ENCODE measurements around the gene LRRC9.
"Not testable (repeated sequence)": the region's sequence is repeated elsewhere in the genome, so short reads cannot be mapped to it uniquely, and the experiment has no call there.

The LRRC9 gene

DNA sequence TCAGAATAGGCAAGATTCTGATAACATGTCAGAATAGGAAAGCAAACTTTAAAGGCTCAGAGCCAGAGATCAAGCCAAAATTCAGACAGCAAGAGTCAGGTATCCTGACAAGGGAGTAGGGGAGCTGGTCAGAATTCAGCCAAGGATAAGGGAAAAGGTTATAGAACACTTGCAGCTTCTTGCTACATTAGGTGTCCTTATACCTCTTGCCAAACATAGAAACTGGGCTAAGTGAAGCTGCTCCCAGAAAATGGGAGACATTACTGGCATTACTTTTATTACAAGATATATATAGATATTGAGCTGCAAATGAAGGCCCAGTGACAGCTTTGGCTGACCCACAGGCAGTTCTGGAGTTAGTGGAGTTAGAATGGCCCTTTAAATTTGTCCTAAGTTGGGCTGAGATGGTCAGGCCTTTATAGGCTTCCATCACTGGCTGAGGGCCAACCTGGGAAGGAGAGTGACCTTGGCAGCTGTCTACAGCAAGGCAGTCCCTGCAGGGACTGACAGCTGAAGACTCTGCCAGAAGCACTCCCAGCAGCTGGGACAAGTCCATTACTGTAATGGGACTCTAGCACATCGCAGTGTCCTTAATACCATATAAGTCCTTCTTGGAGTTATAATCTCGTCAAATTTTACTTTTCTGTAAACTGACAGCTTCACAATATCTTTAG lies 83.0 kb downstream of the LRRC9 start:
- TF ChIP-seq, protein P1, sequence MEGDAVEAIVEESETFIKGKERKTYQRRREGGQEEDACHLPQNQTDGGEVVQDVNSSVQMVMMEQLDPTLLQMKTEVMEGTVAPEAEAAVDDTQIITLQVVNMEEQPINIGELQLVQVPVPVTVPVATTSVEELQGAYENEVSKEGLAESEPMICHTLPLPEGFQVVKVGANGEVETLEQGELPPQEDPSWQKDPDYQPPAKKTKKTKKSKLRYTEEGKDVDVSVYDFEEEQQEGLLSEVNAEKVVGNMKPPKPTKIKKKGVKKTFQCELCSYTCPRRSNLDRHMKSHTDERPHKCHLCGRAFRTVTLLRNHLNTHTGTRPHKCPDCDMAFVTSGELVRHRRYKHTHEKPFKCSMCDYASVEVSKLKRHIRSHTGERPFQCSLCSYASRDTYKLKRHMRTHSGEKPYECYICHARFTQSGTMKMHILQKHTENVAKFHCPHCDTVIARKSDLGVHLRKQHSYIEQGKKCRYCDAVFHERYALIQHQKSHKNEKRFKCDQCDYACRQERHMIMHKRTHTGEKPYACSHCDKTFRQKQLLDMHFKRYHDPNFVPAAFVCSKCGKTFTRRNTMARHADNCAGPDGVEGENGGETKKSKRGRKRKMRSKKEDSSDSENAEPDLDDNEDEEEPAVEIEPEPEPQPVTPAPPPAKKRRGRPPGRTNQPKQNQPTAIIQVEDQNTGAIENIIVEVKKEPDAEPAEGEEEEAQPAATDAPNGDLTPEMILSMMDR (IDR thresholded peaks at IDR 0.05), result no peak
- H3K36me3 ChIP-seq, result no peaks in the 10 kb centered on the region

DNA sequence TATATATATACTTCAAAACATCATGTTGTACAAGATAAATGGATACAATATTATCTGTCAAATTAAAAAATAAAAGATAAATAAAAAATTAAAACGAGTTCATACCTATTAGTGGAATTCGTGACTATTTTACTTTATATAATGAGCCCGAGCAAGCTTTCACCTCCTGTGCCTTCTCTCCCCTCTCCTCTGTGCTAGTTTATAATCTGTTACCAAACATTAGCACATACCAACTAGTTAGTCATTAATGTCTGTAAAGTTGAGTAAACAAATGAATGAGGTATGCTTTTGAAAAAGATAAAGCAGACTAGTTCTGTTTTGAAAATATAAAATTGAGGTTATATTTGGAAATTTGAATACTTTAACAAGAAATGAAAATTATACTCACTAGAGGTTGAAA lies 84.0 kb downstream of the LRRC9 start:
- Histone ChIP-seq H3K9me3 (no peaks in the 10 kb centered on the region), H3K36me3 (no peaks in the 10 kb centered on the region), H3K4me3 (ENCODE audit: low read depth in 1 of 2, low read length in 1 of 2) (no peak overlapping the region), H3K27me3 (no peaks in the 10 kb centered on the region), H3K4me1 (ENCODE audit: control insufficient read depth in 1 of 2, insufficient read depth in 1 of 2, low read depth in 1 of 2, low read length in 1 of 2) (no peaks in the 10 kb centered on the region), H3K27ac (no peak overlapping the region)
- TF ChIP-seq, protein P1 (IDR thresholded peaks at IDR 0.05), result no peak

More for the DNA sequence above, 83.0 kb downstream of the LRRC9 start:
- Histone ChIP-seq H3K27ac (no peak overlapping the region), H3K4me3 (ENCODE audit: low read depth in 1 of 2, low read length in 1 of 2) (no peak overlapping the region), H3K27me3 (no peaks in the 10 kb centered on the region), H3K9me3 (no peaks in the 10 kb centered on the region), H3K4me1 (ENCODE audit: control insufficient read depth in 1 of 2, insufficient read depth in 1 of 2, low read depth in 1 of 2, low read length in 1 of 2) (no peaks in the 10 kb centered on the region)

DNA sequence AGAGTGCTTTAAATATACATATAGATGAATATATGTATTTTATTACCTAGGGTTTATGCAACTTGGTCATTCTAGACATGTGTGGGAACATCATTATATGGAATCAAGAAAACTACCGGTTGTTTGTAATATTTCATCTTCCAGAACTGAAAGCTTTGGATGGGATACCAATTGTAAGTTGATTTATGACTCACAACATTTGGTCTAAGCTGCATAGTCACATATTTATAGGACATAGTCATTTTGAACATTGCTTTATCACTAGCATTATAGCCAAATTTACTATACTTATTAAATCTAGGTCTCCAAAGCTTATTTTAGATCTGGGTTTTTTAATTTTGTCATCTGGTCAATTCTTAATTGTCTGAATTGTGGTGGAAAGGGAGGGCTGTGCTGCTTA lies 88.1 kb downstream of the LRRC9 start:
- Histone ChIP-seq H3K27ac (no peak overlapping the region), H3K27me3 (no peaks in the 10 kb centered on the region), H3K4me1 (ENCODE audit: control insufficient read depth in 1 of 2, insufficient read depth in 1 of 2, low read depth in 1 of 2, low read length in 1 of 2) (no peaks in the 10 kb centered on the region), H3K4me3 (ENCODE audit: low read depth in 1 of 2, low read length in 1 of 2) (no peak overlapping the region), H3K9me3 (no peaks in the 10 kb centered on the region), H3K36me3 (no peaks in the 10 kb centered on the region)
- TF ChIP-seq, protein P1 (IDR thresholded peaks at IDR 0.05), result no peak

GRCh38 chr14:60010263-60010662 lies 90.3 kb downstream of the LRRC9 start:
- not testable (repeated sequence) for H3K4me3 ChIP-seq (ENCODE audit: low read depth in 1 of 2, low read length in 1 of 2); H3K9me3 ChIP-seq; H3K4me1 ChIP-seq (ENCODE audit: control insufficient read depth in 1 of 2, insufficient read depth in 1 of 2, low read depth in 1 of 2, low read length in 1 of 2); H3K27me3 ChIP-seq; H3K27ac ChIP-seq; H3K36me3 ChIP-seq

DNA sequence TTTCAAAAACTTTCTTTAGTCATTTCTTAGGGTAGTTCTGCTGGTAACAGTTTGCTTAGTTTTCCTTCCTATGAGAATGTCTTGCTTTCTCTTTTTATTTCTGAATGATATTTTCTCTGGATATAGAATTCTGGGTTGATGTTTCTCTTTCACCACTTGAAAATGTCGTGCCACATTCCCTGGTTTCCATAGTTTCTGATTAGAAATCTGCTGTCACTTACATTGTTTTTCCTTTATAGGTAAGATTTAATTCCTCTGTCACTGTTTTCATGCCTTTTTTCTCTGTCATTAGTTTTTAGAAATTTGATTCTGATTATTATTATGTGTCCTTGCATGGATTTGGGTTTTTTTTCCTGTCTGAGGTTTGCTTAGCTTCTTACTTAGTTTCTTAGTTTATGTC lies 94.5 kb downstream of the LRRC9 start:
- Histone ChIP-seq H3K36me3 (no peaks in the 10 kb centered on the region), H3K27ac (no peak overlapping the region), H3K4me1 (ENCODE audit: control insufficient read depth in 1 of 2, insufficient read depth in 1 of 2, low read depth in 1 of 2, low read length in 1 of 2) (no peaks in the 10 kb centered on the region), H3K9me3 (no peaks in the 10 kb centered on the region), H3K4me3 (ENCODE audit: low read depth in 1 of 2, low read length in 1 of 2) (no peak overlapping the region), H3K27me3 (no peaks in the 10 kb centered on the region)
- TF ChIP-seq, protein P1 (IDR thresholded peaks at IDR 0.05), result no peak

GRCh38 chr14:60021619-60022018 lies 101.7 kb downstream of the LRRC9 start:
- H3K9me3 ChIP-seq, result no peaks in the 10 kb centered on the region
- TF ChIP-seq, protein P1 (IDR thresholded peaks at IDR 0.05), result no peak
- H3K4me3 ChIP-seq (ENCODE audit: low read depth in 1 of 2, low read length in 1 of 2), result no peak overlapping the region
- H3K27me3 ChIP-seq, result no peaks in the 10 kb centered on the region
- H3K36me3 ChIP-seq, result no peaks in the 10 kb centered on the region
- H3K27ac ChIP-seq, result no peak overlapping the region
- no peaks in the 10 kb centered on the region for H3K4me1 ChIP-seq (ENCODE audit: control insufficient read depth in 1 of 2, insufficient read depth in 1 of 2, low read depth in 1 of 2, low read length in 1 of 2)

All from neutrophil (primary cell).